ENCODE results near the gene SCMH1.

Gene SCMH1

DNA sequence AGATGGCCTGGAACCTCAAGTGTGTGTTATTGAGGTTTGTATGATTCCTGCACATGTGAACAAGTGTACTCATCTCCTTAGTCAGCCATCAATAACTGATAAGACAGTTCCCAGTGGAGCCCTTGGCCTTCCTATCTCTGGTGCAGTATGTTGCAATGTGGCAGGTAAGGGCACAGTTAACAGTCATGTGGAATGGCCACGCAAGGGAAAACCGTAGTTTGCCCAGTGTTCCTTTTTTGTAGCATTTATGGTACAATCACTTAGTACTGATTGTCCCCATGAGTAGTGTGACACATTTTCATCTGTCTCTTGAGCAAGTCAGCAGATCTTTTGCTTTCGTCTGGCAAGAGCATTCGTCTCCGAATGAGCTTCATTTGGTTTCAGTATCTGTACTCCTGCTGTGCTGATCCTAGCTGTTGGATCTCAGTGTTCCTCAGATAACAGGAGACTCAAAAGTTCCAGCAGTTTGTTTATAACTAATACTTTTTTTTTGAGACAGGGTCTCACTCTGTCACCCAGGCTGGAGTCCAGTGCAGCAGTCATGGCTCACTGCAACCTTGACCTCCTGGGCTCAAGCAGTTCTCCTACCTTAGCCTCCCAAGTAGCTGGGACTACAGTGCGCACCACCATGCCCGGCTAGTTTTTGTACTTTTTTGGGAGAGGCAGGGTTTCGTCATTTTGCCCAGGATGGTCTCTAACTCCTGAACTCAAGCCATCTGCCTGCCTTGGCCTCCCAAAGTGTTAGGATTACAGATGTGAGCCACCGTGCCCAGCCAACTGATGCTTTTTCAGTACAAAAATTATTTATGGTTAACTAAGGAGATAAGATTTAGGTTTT is 254.4 kb downstream of the SCMH1 start:
- DNase-seq, result no peak

DNA sequence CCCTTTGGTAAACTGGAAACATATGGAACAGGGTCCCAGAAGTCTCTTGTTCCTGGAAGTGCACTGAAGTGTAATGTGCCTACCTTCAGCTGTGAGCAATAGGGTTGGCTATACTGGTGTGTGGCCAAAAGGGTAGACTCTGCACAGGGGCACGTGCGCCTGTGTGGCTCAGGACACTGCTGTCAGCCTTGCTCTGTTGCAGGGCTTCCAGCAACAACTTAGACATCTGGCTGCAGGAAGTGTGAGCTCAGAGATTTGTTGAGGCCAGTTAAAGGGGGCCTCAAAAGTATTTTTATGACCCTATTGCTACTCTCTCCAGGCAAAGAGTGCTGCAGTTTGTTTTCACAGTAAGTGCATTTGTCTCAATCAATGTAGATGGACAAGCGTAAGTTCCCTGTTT is 255.2 kb downstream of the SCMH1 start:
- DNase-seq, result no peak

DNA sequence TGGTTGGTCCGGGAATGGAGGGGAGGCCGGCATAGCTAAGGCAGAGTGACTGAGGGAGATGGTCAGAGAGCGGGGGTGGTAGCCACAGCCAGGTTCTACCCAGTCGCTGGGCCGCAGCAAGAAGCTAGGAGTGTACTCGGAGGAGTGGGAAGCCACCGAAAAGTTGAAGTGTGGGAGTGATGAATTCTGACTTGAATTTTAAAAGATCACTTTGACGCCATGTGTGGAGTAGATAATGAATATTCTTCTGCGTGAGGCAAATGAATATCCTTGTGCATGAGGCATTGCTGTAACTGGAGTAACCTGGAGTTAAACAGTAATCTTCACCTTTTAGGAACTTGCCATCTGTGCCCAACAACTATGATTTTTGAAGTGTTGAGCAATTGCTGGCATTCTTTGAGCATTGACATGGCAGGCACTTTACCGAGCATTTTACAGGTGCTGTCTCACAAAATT is 255.8 kb downstream of the SCMH1 start:
- no peak for DNase-seq

DNA sequence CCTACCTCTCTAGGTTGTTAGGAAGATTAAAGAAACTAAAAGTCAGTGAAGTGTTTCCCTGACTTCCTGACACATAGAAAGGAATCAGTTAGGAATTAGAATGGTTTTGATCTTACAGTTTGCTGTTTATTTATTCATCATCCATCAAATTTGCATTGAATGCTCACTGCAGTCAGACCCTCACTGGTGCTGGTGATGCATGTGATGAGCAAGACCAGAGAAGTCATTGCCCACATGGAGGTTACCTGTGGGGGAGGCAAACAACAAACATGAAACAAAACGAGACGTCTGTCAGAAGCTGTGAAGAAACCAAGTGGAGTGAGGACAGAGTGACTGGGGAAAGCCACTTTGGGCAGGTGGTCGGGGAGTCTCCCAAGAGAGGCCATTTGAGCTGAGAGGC is 256.2 kb downstream of the SCMH1 start:
- DNase-seq, result no peak

DNA sequence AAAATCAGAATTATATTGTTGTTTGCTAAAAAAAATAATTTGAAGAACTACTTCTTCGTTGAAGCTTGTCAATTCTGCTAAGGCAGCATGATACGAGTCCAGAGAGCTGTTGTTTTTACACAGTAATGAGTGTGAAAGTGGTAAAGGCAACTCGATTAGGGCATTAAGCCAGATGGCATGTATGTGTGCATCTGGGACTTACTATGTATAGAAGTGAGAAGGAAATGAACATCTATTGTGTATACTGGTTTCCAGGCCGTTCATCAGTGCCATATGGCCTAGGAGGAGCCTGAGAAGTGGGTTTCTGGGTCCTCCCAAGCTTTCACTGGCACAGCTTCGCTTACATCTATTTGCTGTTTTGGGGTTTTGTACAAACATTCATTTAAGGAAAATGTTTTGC is 256.9 kb downstream of the SCMH1 start:
- no peak for DNase-seq

DNA sequence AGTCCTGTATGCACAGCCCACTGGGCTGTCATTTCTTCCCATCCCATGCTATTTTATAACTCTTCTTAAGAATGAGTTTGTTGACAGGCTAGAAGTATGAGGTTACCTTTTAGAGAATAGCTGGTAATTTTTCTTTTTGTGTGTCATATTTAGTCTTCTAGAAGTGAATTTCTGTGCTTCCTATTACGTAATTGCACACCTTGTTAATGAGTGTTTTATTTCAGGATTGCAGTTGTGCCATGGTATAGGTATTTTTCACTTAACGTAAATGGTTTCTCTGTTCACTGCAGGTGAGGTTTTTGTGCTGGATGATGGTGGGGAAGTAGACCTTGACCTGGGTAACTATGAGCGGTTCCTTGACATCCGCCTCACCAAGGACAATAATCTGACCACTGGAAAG is 257.6 kb downstream of the SCMH1 start:
- no peak for DNase-seq

DNA sequence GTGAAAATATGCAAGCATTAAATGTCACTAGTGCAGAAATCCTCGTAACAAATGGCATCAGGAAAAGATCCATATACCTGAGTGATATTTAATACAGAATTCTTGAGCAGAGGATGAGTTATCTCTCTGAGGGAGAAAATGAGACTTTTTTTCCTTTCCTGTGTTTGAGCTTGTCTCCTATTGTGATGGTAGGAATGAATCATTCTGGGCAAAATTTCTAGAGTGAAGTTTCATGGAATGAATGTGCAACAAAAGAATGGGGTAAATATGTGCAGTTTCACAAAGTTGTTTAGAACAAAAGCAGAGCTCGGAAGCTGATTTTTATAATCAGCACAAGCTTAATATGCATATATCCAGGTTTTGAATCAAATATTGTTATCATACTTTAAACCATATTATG is 258.0 kb downstream of the SCMH1 start:
- no peak for DNase-seq

DNA sequence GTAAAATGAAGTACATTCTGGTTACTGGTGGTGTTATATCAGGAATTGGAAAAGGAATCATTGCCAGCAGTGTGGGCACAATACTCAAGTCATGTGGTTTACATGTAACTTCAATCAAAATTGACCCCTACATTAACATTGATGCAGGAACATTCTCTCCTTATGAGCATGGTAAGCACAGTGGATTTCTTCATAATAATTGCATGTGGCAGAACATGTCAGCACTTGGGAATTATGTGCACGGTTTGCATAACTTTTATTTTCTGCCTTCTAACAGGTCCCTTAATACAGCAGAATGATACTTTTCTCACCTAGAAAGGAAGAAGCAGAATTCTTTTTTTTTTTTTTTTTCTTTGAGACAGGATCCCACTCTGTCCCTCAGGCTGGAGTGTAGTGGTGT is 258.8 kb downstream of the SCMH1 start:
- DNase-seq, result no peak

DNA sequence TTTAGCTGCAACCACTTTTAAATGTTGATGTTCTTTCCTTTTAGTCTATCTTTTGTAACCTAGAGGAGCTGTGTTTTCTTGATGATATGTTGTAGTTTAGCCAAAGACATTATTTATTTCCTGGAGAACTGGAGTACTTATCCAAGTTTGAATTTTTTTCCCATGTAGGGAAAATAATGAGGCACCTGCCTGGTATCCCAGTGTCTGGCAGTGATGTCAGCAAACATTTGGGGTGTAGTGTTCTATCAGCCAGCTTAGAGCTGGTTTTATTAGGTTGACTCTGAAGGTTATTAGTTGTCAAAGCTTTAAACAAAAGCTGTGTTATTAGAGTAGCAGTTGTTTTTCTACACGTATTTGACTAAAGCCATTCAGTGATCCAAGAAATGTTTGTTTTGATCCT is 259.4 kb downstream of the SCMH1 start:
- DNase-seq, result no peak

DNA sequence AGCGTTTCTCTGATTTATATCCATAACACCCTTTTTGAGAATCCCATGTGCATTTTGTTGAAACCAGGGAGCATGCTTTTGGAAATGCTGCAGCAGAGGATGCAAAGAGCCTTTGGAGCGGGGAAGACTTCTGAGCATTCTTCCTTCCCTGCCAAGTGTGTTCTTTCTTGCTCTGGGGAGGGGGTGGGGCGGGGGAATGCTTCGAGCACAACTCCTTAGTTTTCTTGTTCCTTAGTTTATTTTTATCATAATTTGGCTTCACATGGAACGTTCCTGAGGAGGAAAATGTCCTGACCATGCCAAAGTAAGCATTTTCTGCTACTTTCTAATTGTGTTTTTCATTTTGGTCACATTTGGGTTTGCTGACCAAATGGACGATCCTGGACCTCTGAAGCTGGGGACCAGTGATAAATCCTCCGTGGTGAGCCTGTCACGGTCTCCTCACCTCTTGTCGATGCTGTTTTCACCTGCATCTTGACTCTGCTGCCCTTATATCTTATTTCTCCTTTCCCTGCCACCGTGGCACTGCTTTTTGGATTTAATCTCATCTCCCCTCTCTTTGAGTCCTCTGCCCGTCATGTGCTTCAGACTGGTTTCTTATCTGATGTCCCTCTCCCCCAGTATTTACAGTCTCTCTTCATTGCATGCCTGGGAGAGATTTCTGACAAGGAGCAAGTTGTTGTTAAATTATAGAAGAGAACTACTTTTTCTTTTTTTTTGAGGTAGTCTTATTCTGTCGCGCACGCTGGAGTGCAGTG is 260.2 kb downstream of the SCMH1 start:
- DNase-seq, result no peak

DNA sequence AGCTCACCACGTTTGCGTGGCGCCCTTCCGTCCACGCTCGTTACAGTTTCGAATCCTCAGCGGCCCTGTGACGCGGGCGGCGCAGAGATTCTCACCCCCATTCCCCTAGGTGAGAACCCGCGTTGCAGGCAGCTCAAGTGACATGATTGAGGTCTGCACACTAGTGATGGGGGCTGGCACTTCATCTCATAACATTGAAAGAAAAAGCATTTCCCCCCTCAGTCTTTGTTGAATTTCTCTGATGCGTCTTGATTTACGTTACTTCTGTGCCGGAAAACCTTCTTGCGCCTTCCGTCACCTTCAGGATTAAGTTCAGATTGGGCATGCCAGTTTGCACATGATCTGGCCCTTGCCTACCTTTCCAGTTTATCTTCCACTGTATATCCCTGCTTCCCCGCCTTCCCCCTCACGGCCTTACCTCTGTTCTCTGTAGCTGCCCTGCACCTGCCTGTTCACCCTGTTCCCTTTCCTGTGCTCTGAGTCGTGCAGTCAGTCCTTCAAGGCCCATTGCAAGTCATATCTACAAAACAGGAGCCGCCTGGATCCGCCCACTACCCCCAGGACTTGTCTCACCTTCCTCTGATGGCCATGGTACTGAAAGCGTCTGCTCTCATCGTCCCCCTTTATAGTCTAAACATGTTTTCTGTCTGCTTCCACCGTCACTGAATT is 261.5 kb downstream of the SCMH1 start:
- DNase-seq, result peak; percentile 9

DNA sequence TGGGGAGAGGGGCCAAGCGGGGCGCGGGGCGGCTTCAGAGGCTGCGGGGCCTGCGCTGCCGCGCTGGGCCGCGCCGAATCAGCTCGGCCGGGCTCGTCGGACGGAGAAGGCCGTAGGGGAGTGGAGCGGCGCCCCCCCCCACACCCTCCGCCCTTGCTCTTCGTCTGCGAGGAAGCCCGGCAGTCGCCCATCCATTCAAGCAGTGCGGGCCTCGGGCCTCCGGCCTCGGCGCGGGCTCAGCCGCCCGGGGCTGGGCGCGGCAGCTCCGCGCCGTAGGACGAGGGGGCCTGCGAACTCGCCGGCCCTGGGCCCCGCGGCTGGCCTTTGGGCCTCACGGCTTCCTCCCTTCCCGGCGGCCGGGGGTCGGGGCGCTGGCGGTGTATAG is 262.0 kb downstream of the SCMH1 start:
- no peak for DNase-seq

DNA sequence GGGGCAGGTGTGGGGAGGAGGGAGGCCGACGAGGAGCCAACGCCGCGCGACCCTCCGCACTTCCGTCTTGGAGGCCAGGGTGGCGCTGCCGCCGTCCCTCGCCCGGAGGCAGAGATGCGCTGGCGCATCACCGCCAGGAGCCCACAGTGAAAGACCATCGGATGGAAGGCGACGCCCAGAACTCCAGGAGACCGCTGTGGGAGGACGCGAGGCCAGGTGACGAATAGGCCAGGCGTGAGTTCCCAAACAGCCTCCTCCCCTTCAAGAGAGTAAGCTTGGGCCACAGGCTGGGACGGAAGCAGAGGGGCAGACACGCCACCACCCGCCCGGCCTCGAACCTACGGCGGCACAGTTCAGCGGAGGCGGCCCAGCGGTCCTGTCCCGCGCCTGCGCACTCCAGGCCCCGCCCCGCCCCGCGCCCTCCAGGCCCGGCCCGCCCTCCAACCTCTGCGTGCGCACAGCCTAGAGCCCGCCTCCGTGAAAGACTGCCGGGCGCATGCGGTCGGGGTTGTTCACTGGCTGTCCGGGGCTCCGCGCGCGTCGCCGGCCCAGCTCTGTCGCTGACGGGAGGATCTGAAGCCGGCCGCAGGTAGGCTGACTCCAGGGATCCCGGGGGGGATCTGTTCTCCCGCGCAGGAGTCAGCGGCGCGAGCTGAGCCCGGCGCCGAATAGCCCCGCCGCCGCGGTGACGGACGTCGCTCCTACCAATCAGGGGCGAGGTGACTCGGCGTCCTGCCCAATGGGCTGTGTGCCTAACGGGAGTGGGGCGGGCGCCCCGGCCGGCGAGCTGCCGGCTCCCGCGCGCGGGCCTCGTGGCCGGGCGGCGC is 262.7 kb downstream of the SCMH1 start, which contains the start of gene CTPS1:
TSS of gene CTPS1 (plus strand) at position 456 of the 827 bp plus-strand sequence. CDS start 3,595 bp downstream, outside the sequence.
- DNase-seq, result peak; percentile 97

DNA sequence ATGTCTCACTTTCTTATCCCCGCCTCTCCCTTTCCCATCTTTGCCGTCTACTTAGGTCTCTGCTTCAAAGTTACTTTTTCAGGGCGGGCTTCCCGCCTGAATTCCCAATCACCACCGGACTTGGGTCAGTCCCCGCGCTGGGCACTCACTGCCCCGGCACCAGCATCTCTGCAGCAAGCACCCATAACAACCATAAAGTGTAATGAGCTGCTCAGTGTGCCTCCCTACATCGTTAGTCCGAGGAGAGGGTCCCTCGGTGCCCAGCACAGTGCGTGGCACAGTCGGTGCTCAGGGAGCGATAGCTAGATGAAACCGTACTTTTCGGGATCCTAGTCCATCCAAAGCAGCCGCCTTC is 263.2 kb downstream of the SCMH1 start:
- DNase-seq, result no peak

DNA sequence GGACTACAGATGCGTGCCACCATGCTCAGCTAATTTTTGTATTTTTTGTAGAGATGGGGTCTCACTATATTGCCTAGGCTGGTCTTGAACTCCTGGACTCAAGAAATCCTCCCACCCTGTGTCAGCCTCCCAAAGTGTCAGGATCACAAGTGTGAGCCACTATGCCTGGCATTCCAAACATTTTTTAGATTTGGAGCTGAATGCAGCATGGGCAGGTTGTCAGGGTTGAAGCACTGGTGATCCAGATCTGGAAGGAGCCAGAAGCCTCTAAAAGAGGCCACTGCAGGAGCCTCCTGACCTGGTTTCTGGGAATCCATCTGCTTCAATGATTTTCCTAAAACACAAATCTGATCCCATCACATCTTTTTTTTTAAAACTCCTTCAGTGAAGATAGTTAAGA is 264.4 kb downstream of the SCMH1 start:
- no peak for DNase-seq
